ENCODE results near the gene BNIP3.

- TF ChIP-seq CTCF (IDR thresholded peaks at IDR 0.05; ENCODE audit: insufficient read depth, low read length, poor library complexity, severe bottlenecking) (no peak), EZH2phosphoT487 (conservative IDR thresholded peaks at IDR 0.05; ENCODE audit: low read length) (no peak)
These were observed 51.0 kb downstream of the BNIP3 start for GRCh38 chr10:131930586-131931330.
